HG02970 (cell line): ENCODE measurements around the gene WDR72.
"Not testable (repeated sequence)": the region's sequence is repeated elsewhere in the genome, so short reads cannot be mapped to it uniquely, and the experiment has no call there.

Experiments used
- ATAC-seq: cut with Tn5 transposase; IDR thresholded peaks from one replicate; pipeline ENCODE4 v1.9.1; 2021; ENCODE audit warnings: mild to moderate bottlenecking, moderate library complexity, moderate number of reproducible peaks; ENCODE audit not compliant: unreplicated experiment, low FRiP score

Gene WDR72

DNA sequence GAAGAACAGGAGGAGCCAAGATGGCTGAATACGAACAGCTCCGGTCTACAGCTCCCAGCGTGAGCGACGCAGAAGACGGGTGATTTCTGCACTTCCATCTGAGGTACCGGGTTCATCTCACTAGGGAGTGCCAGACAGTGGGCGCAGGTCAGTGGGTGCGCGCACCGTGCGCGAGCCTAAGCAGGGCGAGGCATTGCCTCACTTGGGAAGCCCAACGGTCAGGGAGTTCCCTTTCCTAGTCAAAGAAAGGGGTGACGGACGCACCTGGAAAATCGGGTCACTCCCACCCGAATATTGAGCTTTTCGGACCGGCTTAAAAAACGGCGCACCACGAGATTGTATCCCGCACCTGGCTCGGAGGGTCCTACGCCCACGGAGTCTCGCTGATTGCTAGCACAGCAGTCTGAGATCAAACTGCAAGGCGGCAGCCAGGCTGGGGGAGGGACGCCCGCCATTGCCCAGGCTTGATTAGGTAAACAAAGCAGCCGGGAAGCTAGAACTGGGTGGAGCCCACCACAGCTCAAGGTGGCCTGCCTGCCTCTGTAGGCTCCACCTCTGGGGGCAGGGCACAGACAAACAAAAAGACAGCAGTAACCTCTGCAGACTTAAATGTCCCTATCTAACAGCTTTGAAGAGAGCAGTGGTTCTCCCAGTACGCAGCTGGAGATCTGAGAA lies 218.7 kb downstream of the WDR72 start:
- ATAC-seq = not testable (repeated sequence)

DNA sequence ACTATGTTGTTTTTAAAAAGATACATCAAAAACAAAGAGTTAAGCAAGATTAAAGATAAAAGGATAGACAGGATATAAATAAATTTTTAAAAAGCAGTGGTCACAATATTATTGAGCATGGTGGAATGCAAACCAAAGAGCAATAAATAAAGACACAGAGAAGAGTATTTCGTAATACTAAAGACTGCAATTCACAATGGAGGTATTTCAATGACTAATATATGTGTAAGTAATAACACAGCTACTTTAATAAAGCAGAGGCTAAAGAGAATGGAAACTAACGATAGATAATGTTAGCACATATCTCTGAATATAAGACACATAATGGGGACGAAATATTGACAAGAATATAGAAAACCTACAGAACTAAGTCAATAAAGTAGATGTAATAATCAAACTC lies 219.6 kb downstream of the WDR72 start:
- no peak for ATAC-seq

DNA sequence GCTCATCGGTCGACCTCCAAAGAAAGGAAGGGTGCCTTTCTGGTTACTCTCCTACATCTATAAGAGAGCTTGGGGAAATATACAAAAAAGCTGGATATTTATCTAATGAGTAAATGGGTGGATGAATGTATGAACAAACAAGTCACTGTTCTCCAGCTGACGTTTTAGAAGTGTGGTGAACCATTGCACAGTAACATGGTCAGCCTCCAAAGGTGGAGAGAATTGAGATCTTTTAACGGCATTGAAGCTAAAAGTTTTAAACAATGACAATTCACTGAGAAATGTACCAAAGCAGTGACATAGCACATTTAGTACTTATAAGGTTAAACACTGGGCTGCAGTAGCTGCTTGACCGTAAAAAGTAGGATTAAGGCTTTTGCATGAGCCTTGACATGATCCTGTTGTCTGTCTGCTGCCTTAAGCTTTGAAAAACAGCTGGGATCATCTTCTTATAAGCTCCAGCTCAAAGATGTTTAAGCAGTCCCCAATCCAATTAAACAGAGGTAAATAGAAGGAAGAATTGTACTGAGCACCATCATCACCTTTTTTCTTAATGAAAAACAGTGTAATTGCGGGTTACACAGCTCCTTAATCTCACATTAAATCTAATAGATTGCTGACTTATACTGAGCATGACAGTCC lies 222.9 kb downstream of the WDR72 start:
- ATAC-seq = no peak

DNA sequence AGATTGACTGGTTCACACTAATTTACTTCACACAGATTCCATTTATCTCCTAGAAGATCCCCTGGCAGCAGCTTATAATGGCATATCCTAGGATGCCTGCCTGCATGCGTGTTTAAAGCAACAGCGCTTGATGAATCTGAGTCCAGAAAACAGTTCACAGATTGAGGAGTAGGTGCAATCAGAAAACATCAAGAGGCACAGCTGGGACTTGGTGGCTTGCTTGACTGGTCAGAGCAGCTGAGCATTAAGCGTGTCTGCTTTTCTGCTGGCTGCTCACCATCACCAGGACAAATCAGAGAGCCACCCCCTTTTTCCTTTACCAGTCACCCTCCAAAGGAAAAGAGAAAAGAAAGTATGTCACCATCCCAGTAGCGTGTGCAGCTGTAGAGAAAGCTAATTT lies 223.6 kb downstream of the WDR72 start:
- ATAC-seq = no peak

DNA sequence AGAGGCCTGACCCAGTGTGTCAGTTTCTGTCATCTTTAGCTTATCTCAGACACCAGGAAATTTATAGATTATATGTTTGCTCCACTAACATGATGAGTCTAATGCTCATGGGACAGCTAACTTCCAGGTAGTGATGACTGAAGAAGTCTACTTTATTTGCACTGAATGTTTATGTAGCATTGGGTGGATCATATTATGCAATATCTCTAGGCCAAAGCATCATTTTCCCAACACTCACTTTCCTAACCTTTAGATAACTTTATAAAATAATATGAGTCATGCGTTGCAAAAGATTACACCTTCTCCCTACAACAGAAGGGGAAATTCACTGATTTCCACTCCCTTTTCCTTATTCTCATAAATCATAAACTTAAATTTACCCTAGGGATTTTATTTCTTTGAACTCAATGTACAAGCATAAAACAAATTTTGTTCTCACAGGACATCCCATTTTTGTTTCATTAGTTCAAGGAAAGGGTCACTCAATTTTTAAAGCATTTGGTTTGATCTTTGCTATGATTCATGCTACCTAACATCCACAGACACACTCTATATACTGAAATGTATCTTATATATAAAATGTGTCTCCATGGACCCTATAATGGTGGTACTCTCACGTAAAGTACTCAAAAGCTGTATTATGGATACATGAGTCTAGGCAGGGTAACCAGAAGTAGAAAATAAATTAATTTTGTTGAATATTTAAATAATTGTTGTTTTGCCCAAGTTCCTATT lies 225.2 kb downstream of the WDR72 start:
- no peak for ATAC-seq

DNA sequence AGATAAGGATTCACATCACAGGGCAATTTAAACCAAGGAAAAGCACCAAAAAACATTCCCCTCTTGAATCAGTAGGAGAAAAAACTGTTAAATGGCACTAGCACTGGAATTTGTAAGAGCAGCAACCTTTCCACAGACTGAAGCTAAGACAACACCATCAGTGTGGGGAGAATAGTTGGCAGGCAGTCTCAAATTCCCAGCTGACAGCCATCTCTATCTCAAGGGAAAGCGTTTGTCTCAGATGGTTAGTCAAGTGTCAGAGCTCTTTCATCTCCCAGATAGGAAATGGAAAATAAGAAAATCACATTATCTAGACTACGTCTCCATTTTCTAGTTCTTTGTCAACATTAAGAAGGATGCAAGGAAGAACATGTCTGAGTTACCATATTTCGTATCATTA lies 228.7 kb downstream of the WDR72 start:
- ATAC-seq = no peak

DNA sequence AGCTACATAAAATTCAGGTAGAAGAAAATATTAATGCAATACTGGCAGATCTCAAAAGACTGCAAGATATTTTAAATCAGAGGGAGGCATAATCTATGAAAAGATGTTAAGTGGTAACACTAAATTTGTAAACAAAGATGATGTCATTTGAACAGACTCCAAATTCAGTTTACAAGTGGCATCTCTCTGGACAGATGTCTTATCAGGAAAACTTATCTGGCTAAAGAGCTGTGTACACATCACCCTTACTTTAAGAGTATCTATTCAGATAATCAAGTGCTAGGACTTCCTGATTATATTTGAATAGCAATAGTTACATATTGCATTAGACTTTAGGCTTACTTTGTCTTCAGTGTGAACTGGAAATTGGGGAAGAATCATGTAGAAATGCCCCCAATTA lies 231.5 kb downstream of the WDR72 start:
- no peak for ATAC-seq

DNA sequence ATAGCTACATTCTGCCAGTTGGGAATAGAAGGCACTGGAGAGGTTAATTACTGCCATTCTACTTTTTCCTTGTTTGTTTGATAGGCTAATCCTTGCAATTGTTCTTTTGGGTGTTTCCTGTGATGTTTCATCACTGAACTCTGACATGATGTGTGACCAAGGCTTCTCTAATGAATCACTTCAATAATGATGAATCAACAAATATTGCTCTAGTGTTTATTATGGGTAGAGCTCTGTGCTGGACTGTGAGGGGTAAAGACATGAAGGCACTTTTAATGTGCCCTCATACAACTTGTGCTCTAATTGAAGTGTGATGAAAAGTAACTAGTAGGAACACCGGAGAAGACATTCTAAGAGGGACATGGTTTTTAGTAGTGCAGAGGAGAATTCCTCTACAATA lies 233.6 kb downstream of the WDR72 start:
- ATAC-seq = no peak

DNA sequence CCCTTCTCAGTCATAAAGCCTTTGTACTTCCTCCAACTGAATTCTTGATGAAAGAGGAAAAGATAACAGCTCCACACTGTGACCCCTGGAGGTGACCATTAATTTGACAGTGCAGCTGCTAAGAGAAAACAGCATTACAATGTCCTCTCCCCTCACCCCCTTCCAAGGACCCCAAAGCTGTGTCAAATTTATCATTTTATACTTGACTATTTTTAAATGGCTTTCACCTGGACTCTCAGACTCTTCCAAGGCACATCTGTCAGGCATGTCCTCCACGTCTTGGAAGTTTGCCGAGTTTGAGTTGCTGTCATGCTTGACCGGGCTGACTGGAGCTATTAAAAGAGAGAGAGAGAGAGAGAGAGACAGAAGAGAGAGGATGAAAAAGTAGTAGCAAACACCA lies 236.5 kb downstream of the WDR72 start:
- no peak for ATAC-seq

DNA sequence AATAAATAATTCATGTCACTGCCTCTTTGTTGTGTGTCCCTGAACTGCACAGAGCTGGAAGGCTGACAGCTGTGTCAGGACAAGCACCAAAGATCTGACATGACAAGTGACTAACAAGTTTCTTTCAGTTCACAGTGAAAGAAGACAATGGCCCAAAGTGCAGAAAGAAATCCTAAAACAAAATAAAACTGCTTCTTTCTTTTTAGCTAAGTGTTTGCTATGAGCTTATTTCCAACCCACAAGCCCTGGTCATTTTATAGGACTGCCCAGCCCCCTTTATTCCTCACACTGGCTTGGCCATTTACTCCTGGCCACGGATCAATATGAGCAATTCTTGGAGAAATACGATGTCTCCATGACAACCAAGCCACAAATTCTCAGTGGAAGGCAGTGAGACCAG lies 238.5 kb downstream of the WDR72 start:
- no peak for ATAC-seq

DNA sequence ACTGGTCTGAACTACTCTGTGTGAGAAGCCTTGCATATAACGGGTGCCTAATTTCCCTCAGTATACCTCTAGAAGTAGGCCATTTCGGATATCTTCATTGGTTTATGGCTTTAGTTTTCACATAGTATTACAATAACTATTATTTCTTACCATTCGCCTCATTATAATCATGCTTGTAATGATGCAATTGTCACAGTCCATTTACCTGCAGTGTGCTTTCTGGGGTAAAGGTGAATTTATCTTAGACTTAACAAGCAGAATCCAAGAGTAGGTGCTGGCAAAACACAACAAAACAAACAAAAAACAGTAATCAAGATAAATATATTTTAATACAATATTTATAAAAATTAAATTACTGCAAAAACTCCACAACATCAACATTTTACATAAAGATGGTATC lies 246.0 kb downstream of the WDR72 start:
- ATAC-seq = no peak

DNA sequence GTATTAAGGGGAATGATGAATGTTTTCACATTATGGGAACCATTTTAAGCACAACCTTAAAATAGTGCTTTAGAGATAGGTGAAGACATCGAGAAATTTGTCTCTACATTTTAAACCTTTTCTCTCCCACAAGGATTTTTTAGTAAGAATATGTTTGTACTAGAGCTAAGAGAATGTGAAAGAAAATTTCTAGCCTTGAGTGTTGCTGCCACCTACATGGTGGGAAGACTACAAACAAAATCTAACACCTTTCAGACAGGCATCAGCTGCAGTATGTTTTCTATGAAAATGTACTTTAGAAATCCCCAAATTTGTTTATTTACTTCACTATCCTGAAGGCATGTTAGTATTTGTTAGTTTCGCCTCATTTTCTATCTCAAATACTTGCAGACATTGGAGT lies 247.4 kb downstream of the WDR72 start:
- no peak for ATAC-seq

DNA sequence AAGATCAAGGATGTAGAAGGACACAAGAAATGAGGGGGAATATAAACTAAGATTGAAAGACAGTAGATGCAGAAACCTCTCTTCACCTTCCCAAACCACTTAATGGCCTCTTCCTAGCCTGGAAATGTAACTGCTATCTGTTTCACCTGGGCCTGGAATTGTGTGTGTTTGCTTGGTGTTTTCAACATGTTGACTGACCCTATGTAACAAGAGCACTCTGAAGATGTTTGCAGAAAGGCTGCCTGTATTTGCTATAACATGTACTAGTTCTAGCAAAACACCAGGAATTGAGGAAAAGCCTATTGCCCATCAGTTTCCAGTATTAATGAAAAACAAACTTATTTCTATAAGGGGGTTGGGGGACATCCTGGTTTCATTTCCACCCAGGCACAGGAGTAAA lies 248.3 kb downstream of the WDR72 start:
- ATAC-seq = no peak

DNA sequence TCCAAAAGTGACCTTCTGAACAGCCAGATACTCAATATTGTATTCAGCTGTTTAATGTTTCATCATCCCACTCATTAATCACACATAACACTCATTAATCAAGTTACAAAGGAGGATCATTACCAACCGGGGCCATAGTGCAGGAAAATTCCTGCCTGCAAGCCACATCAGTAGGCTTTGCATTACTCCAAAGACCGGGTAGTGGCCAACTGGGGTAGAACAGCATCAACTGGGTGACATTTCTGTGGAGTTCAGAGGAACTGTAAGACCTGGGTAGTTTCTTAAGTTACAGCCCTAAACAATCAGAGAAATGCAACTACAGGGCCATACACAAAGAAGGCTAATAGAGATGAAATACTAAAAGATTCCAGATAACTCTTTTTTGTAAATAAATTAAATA lies 253.1 kb downstream of the WDR72 start:
- no peak for ATAC-seq

DNA sequence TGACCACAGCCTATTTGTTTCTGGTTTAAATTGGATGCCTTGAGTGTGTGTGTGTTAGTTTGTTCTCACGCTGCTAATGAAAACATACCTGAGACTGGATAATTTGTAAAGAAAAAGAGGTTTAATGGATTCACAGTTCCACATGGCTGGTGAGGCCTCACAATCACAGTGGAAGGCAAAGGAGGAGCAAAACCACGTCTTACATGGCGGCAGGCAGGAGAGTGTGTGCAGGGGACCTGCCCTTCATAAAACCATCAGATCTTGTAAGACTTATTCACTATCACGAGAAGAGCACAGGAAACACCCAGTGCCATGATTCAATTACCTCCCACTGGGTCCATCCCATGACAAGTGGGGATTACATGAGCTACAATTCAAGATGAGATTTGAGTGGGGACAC lies 260.5 kb downstream of the WDR72 start:
- ATAC-seq = no peak

DNA sequence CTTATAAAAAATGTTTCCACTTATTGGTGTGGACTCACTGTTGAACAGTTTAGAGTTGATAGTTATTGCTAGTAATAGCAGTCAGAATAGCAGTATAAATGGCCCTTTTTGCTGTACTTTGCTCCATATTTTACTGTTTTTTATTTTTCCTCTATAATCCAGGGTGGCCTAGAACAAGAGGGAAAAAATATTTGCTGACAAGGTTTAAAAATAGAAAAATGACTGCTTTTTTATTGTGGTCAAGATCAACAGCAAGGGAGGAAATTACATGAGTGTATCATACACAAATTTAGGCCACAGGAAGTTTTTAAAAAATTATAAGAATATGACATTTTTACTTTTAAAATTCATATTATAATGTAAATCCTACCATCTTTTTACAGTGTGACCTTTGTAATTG lies 269.1 kb downstream of the WDR72 start:
- ATAC-seq = no peak

DNA sequence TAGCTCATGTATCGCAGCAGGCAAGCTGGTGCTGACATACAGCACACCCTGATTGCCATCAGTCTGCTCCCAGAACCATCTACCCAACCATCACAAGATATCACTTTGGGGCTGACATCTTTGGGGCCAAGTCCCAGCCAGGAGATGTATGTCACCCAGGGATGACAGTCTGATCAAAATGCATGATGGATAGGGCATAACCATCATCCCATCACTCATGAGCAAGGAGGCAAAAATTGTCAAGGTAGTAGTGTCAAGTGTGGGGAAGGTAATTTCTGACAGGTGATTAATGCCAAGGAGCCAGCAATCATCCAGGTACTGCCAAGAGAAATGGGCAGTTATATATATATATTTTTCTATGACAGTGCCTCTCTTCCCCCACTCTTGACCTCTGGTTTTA lies 277.4 kb downstream of the WDR72 start:
- no peak for ATAC-seq

DNA sequence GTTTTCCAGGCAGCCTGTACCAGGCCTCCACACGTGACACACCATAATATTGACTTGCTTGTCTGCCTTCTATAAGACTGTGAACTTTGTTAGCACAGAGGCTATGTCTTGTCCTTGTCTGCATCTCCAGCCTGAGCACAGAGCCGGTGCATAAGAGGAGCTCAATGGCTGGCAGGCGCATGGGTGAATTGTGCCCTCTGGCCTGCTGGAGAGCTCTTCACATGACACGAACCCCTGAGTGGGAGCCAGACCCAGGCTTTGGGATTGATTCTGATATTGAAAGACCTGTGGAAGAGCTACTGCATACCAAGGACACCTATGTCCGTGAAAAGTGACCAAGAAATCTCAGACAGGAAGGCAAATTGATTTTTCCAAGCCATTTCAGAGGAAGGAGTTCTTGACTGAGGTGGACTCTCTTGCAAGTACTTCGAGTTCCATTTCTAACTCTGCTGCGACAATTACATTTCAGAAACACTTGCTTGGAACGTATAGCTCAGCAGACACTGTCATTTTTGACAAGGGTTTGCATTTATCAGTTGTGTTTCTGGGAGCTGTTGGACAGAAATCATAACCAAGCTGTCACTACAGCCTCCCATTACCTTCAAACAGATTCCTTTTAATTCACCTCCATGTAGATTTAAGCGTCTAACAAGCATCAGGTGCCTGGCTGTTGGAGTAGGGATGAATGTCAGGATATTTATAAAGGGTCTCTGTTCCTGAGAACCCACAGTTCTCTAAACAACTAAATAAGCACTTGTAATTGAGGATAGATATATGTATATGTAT lies 281.3 kb downstream of the WDR72 start:
- no peak for ATAC-seq

DNA sequence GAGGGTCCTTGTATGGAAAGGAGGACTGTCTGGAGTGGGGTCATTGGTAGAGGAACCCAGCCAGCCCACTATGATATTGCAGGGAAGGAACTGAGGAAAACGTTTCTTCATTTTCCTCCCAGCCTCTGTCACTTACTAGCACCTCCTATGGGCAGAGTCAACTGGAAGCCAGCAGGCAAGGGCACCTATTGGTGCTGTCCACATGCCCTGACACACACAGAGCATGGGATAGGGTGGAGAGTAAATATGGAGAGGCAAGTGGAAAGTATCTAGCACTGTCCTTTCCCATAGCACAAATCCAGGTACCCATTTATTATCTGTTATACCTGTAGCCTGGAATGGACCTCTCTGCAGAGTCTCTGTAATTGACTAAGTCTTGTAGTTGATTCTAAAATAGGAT lies 285.6 kb downstream of the WDR72 start:
- no peak for ATAC-seq

DNA sequence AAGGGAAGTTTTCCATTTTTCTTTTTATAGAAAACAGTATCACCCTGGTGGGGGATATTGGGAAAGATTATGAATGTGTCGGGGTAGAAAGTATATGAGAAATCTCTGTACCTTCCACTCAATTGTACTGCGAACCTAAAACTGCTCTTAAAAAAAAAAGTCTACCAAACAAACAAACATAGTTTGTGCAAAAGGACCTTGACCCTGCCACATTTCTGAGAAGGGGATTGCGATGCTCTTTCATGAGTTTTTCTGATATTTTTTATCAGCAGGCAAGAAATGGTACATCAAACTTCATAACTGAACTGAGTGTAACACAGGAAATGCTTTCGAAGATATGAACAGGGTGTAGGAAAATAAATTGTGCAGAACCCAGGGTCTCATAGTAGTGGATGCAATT lies 286.0 kb downstream of the WDR72 start:
- ATAC-seq = no peak

DNA sequence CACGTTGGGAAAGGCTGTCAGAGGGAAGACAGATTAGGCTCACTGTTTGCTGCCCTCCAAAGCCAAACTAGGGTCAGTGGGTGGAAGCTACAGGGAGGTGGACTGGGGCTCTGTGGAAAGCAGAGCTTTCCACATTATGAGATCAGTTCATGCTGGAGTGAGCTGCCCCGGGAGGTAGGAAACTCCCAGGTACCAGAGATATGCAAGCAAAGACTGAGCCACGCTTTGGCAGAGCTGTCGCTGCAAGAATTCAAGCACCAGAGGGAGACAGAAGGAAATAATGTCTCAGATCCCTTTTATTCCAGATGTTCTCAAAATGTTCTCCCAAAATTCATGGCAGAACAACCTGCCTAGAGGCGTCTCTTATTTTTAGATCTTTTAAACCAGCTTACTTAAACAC lies 286.6 kb downstream of the WDR72 start:
- no peak for ATAC-seq
